Measurements from ENCODE around the gene DDX56. TPM values are rescaled to one million over a fixed set of nuclear protein-coding genes. Genes with fewer than 3 reads are reported as not detected.
A peak's percentile ranks its signal among the peaks of the same experiment; 100 is the strongest.

DDX56 gene
- total and polyA plus RNA-seq, 2 of the 13 experiments (the other 11 are each of a cell fraction or from before 2014, with no cell fraction given): 82.6 to 120 TPM

GRCh38 chr7:44561962-44562621 is 11.6 kb downstream of the DDX56 start (continued):
- TF ChIP-seq, protein P1, sequence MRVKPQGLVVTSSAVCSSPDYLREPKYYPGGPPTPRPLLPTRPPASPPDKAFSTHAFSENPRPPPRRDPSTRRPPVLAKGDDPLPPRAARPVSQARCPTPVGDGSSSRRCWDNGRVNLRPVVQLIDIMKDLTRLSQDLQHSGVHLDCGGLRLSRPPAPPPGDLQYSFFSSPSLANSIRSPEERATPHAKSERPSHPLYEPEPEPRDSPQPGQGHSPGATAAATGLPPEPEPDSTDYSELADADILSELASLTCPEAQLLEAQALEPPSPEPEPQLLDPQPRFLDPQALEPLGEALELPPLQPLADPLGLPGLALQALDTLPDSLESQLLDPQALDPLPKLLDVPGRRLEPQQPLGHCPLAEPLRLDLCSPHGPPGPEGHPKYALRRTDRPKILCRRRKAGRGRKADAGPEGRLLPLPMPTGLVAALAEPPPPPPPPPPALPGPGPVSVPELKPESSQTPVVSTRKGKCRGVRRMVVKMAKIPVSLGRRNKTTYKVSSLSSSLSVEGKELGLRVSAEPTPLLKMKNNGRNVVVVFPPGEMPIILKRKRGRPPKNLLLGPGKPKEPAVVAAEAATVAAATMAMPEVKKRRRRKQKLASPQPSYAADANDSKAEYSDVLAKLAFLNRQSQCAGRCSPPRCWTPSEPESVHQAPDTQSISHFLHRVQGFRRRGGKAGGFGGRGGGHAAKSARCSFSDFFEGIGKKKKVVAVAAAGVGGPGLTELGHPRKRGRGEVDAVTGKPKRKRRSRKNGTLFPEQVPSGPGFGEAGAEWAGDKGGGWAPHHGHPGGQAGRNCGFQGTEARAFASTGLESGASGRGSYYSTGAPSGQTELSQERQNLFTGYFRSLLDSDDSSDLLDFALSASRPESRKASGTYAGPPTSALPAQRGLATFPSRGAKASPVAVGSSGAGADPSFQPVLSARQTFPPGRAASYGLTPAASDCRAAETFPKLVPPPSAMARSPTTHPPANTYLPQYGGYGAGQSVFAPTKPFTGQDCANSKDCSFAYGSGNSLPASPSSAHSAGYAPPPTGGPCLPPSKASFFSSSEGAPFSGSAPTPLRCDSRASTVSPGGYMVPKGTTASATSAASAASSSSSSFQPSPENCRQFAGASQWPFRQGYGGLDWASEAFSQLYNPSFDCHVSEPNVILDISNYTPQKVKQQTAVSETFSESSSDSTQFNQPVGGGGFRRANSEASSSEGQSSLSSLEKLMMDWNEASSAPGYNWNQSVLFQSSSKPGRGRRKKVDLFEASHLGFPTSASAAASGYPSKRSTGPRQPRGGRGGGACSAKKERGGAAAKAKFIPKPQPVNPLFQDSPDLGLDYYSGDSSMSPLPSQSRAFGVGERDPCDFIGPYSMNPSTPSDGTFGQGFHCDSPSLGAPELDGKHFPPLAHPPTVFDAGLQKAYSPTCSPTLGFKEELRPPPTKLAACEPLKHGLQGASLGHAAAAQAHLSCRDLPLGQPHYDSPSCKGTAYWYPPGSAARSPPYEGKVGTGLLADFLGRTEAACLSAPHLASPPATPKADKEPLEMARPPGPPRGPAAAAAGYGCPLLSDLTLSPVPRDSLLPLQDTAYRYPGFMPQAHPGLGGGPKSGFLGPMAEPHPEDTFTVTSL (CRISPR knock-in tag; IDR thresholded peaks at IDR 0.05; ENCODE audit: borderline replicate concordance): no peak
- TF ChIP-seq SALL1 (CRISPR knock-in tag; IDR thresholded peaks at IDR 0.05) (peak; percentile 84), RXRA (CRISPR knock-in tag; IDR thresholded peaks at IDR 0.05) (peak; percentile 76; the same call in 1 of the 2 replicates), PHF8 (CRISPR knock-in tag; IDR thresholded peaks at IDR 0.05) (peak; percentile 36; the same call in 1 of the 2 replicates), AKAP8 (CRISPR knock-in tag; IDR thresholded peaks at IDR 0.05) (no peak; the same call in 1 of the 2 replicates), POLR2G (IDR thresholded peaks at IDR 0.05; ENCODE audit: low read depth, low read length) (peak; percentile 66; the same call in 1 of the 2 replicates), TOPORS (CRISPR knock-in tag; IDR thresholded peaks at IDR 0.05) (peak; percentile 67; the same call in 1 of the 2 replicates), ZSCAN5A (CRISPR knock-in tag; IDR thresholded peaks at IDR 0.05; ENCODE audit: borderline replicate concordance) (0 out of 2 replicates have a peak, but pooled peaks have one; percentile 20), MAFK (conservative IDR thresholded peaks at IDR 0.05 in 1 of 2, IDR thresholded peaks at IDR 0.05 in 1 of 2; ENCODE audit: low read length in 2 of 2) (peak; percentile 36 to 52), SOX5 (CRISPR knock-in tag; IDR thresholded peaks at IDR 0.05; ENCODE audit: borderline replicate concordance) (peak; percentile 21; the same call in 1 of the 2 replicates), XRCC5 (optimal IDR thresholded peaks at IDR 0.05; ENCODE audit: low read length) (peak; percentile 44), ZNF350 (CRISPR knock-in tag; IDR thresholded peaks at IDR 0.05; ENCODE audit: borderline replicate concordance, low read depth) (peak; percentile 54; the same call in 1 of the 2 replicates), ZNF691 (CRISPR knock-in tag; IDR thresholded peaks at IDR 0.05; ENCODE audit: borderline replicate concordance, low read depth) (0 out of 2 replicates have a peak, but pooled peaks have one; percentile 64), ZMYM3 (CRISPR knock-in tag; IDR thresholded peaks at IDR 0.05) (peak; percentile 25; the same call in 1 of the 2 replicates), NCOR1 (IDR thresholded peaks at IDR 0.05; ENCODE audit: borderline replicate concordance, low read length) (peak; percentile 66; the same call in 1 of the 2 replicates), STAG1 (CRISPR knock-in tag; IDR thresholded peaks at IDR 0.05) (0 out of 2 replicates have a peak, but pooled peaks have one; percentile 14), TGIF2 (CRISPR knock-in tag; IDR thresholded peaks at IDR 0.05) (no peak), ZNF460 (CRISPR knock-in tag; IDR thresholded peaks at IDR 0.05; ENCODE audit: borderline replicate concordance) (peak; percentile 95), GATA4 (IDR thresholded peaks at IDR 0.05; ENCODE audit: borderline replicate concordance, low read depth) (peak; percentile 18; the same call in 1 of the 2 replicates), CBX5 (CRISPR knock-in tag; IDR thresholded peaks at IDR 0.05; ENCODE audit: borderline replicate concordance) (peak; percentile 33; the same call in 1 of the 2 replicates), ZNF501 (CRISPR knock-in tag; IDR thresholded peaks at IDR 0.05) (peak; percentile 55), NCOA1 (CRISPR knock-in tag; IDR thresholded peaks at IDR 0.05) (peak; percentile 53; the same call in 1 of the 2 replicates)

Measured in HepG2 (cell line).